Stomach (tissue), 9 donors: ENCODE data around the gene KBTBD12. TPM values are rescaled to one million over a fixed set of nuclear protein-coding genes. Genes with fewer than 3 reads are reported as not detected.

Experiments
- DNase-seq, 2 donors: peaks; one replicate each; pipeline versions ENCODE4 v3.0.0 to v3.0.0-alpha.2; 2013 to 2019
- H3K27ac ChIP-seq, 5 donors: fragments of 200-600 bp in 4 of 5; sonication (generic) in 4 of 5; one replicate each; pipeline ENCODE4 v1.5.1; 2013 to 2019; ENCODE audit warnings: mild to moderate bottlenecking in 1 of 5, moderate library complexity in 1 of 5
- H3K27me3 ChIP-seq, 3 donors: fragments of 200-600 bp; sonication (generic); one replicate each; pipeline ENCODE4 v1.5.1; 2017 to 2019; ENCODE audit warnings: mixed run types in 1 of 3
- H3K36me3 ChIP-seq, 4 donors: fragments of 200-600 bp; sonication (generic); 1 replicate in 3 of 4; 2 replicates in 1 of 4; pipeline ENCODE4 v1.5.1; 2016 to 2019
- H3K4me1 ChIP-seq, 4 donors: fragments of 200-600 bp; sonication (generic); one replicate each; pipeline ENCODE4 v1.5.1; 2016 to 2019
- H3K4me3 ChIP-seq, 4 donors: fragments of 200-600 bp; sonication (generic) in 3 of 4; one replicate each; pipeline ENCODE4 v1.5.1; 2016 to 2019; ENCODE audit warnings: mild to moderate bottlenecking in 1 of 4
- H3K9me3 ChIP-seq, 4 donors: fragments of 200-600 bp; sonication (generic); one replicate each; pipeline ENCODE4 v1.5.1; 2016 to 2019
- CTCF ChIP-seq, 7 experiments: fragments of 450-650 bp in 4 of 7; fragments of 200-600 bp in 3 of 7; sonication (generic) in 3 of 7; IDR thresholded peaks; one replicate each; pipeline ENCODE4 v1.5.1; 2016 to 2019; ENCODE audit warnings: antibody characterized with exemption in 7 of 7, control low read depth in 2 of 7, mild to moderate bottlenecking in 1 of 7
- EP300 ChIP-seq: sonication (generic); formaldehyde crosslinking; IDR thresholded peaks from one replicate; pipeline ENCODE4 v1.6.1; 2017; ENCODE audit warnings: antibody characterized with exemption
- POLR2A ChIP-seq, 4 donors: fragments of 450-650 bp; IDR thresholded peaks; one replicate each; pipeline ENCODE4 v1.6.1; 2016; ENCODE audit warnings: antibody characterized with exemption in 4 of 4, control low read depth in 2 of 4, mild to moderate bottlenecking in 1 of 4, moderate library complexity in 1 of 4
- POLR2AphosphoS5 ChIP-seq, 3 donors: sonication (generic); formaldehyde crosslinking; IDR thresholded peaks; one replicate each; pipeline ENCODE4 v1.6.1; 2016; ENCODE audit warnings: antibody characterized with exemption in 3 of 3
- WGBS, 5 donors: extraction: QIAGEN DNeasy Blood & Tissue Kit in 3 of 5; methylation state at CpG; one replicate each; pipeline versions ENCODE4 v1.1.5 to v1.1.7; 2013 to 2018; 5-methylcytosine and 5-hydroxymethylcytosine counted together
- intact Hi-C: fragments of 100-400 bp; cut with DNase I; formaldehyde crosslinking; loops from one replicate; pipeline ENCODE4 v1.15.1; 2023; ENCODE audit warnings: low total_unique reads
- polyA plus RNA-seq, 3 donors: library from polyadenylated mRNA; stranded (reverse); fragments of 200-250 nt; gene quantifications; one replicate each; pipeline ENCODE4 v1.2.3, GENCODE V29; 2013
- total RNA-seq, 5 donors: library from RNA; depleted of rRNA; stranded (reverse); fragments of >200 nt; gene quantifications; one replicate each; pipeline versions ENCODE4 v1.1.0 to v1.2.3, GENCODE V29; 2014 to 2016
- donor health status: healthy with polysubstance abuse.
- donor health status: Bipolar disorder and iron deficiency.
- donor health status: healthy.

The KBTBD12 gene
- total and polyA plus RNA-seq, 8 donors, result 0.46 to 10.3 (median 1.6) TPM

GRCh38 chr3:127988770-127989557 lies 73.9 kb downstream of the KBTBD12 start:
- DNase-seq, result no peak
- WGBS, 5 donors, result 68 to 72% (median 71%) methylated on average over 11 of the region's 11 CpGs
- no peak overlapping the region for H3K27ac ChIP-seq
- H3K4me3 ChIP-seq, result no peak overlapping the region
- H3K4me1 ChIP-seq, result peaks cover 0 to 6% (median 0%) of the 10 kb centered on the region in 4 donors
- intact Hi-C loops, result no loop called here
- H3K9me3 ChIP-seq, result no peaks in the 10 kb centered on the region
- TF ChIP-seq POLR2A (IDR thresholded peaks at IDR 0.05) (no peak), EP300 (no peak), POLR2AphosphoS5 (IDR thresholded peaks at IDR 0.05) (no peak), CTCF (IDR thresholded peaks at IDR 0.05) (no peak)
- H3K27me3 ChIP-seq, result no peaks in the 10 kb centered on the region
- no peaks in the 10 kb centered on the region for H3K36me3 ChIP-seq

GRCh38 chr3:127990051-127990450 lies 75.0 kb downstream of the KBTBD12 start:
- no peak for DNase-seq
- H3K27me3 ChIP-seq, result no peaks in the 10 kb centered on the region
- no peak overlapping the region for H3K4me3 ChIP-seq
- 82 to 95% (median 93%) methylated on average over 16 to 17 of the region's 17 CpGs for WGBS, 5 donors
- H3K36me3 ChIP-seq, result no peaks in the 10 kb centered on the region
- no peak overlapping the region for H3K27ac ChIP-seq
- H3K9me3 ChIP-seq, result no peaks in the 10 kb centered on the region
- H3K4me1 ChIP-seq, result peaks cover 0 to 6% (median 0%) of the 10 kb centered on the region in 4 donors
- intact Hi-C loops, result no loop called here
- TF ChIP-seq CTCF (IDR thresholded peaks at IDR 0.05), result no peak
- TF ChIP-seq EP300, result no peak
- TF ChIP-seq POLR2A (IDR thresholded peaks at IDR 0.05), result no peak
- TF ChIP-seq POLR2AphosphoS5 (IDR thresholded peaks at IDR 0.05), result no peak

- WGBS, 5 donors, result 77 to 89% (median 87%) methylated on average over 10 to 11 of the region's 11 CpGs
- intact Hi-C loops, result no loop called here
- DNase-seq, result no peak
- TF ChIP-seq POLR2A (IDR thresholded peaks at IDR 0.05) (no peak), CTCF (IDR thresholded peaks at IDR 0.05) (no peak), POLR2AphosphoS5 (IDR thresholded peaks at IDR 0.05) (no peak), EP300 (no peak)
- Histone ChIP-seq H3K9me3 (no peaks in the 10 kb centered on the region), H3K4me1 (peaks cover 0 to 6% (median 0%) of the 10 kb centered on the region in 4 donors), H3K4me3 (no peak overlapping the region), H3K36me3 (no peaks in the 10 kb centered on the region), H3K27me3 (no peaks in the 10 kb centered on the region), H3K27ac (no peak overlapping the region)
Observed at GRCh38 chr3:127990461-127990860, 75.4 kb downstream of the KBTBD12 start.

GRCh38 chr3:127991251-127991650 lies 76.2 kb downstream of the KBTBD12 start:
- Histone ChIP-seq H3K4me3 (no peak overlapping the region), H3K27ac (no peak overlapping the region), H3K4me1 (peaks cover 0 to 6% (median 0%) of the 10 kb centered on the region in 4 donors), H3K27me3 (peaks cover 0 to 4% (median 0%) of the 10 kb centered on the region in 3 donors), H3K9me3 (no peaks in the 10 kb centered on the region), H3K36me3 (no peaks in the 10 kb centered on the region)
- no peak for DNase-seq
- intact Hi-C loops, result no loop called here
- TF ChIP-seq POLR2A (IDR thresholded peaks at IDR 0.05) (no peak), EP300 (no peak), CTCF (IDR thresholded peaks at IDR 0.05) (no peak), POLR2AphosphoS5 (IDR thresholded peaks at IDR 0.05) (no peak)
- WGBS, 5 donors, result 81 to 91% (median 88%) methylated on average over 8 to 12 of the region's 12 CpGs
